Keratinocyte (primary cell): ENCODE data around the gene SYK. TPM values are rescaled to one million over a fixed set of nuclear protein-coding genes. Genes with fewer than 3 reads are reported as not detected.

Experiments
- DNase-seq: peaks from one replicate; pipeline ENCODE4 v3.0.0-alpha.2; 2011; ENCODE audit warnings: low read depth, missing footprints, low spot score
- FAIRE-seq: peaks from 2 replicates; lab custom pipeline; 2011; peaks lifted over from hg19 to GRCh38; lab: Jason Lieb, UNC
- H2AFZ ChIP-seq: 2 replicates; pipeline ENCODE4 v1.6.0; 2012; ENCODE audit warnings: low read length, control low read depth, inconsistent platforms; ENCODE audit not compliant: control insufficient read depth
- H3K27ac ChIP-seq: 2 replicates; pipeline ENCODE4 v1.5.1; 2011; ENCODE audit warnings: low read length; ENCODE audit not compliant: control insufficient read depth, insufficient read depth
- H3K27me3 ChIP-seq: 3 replicates; pipeline ENCODE4 v1.6.0; 2011; ENCODE audit warnings: low read length; ENCODE audit not compliant: control insufficient read depth, insufficient read depth; ENCODE audit errors: extremely low read depth
- H3K36me3 ChIP-seq, 2 experiments: 2 replicates in 1 of 2; 3 replicates in 1 of 2; pipeline ENCODE4 v1.5.1; 2011; ENCODE audit warnings: low read length in 2 of 2, mild to moderate bottlenecking in 1 of 2; ENCODE audit not compliant: control insufficient read depth in 2 of 2, insufficient read depth in 2 of 2; ENCODE audit errors: extremely low read depth in 1 of 2
- H3K4me1 ChIP-seq: 3 replicates; pipeline ENCODE4 v1.5.1; 2011; ENCODE audit warnings: low read length; ENCODE audit not compliant: control insufficient read depth, insufficient read depth; ENCODE audit errors: extremely low read depth
- H3K4me2 ChIP-seq: 3 replicates; pipeline ENCODE4 v1.6.0; 2011; ENCODE audit warnings: low read depth, low read length; ENCODE audit not compliant: control insufficient read depth, insufficient read depth; ENCODE audit errors: extremely low read depth
- H3K4me3 ChIP-seq, 3 experiments: fragments of 200-600 bp in 1 of 3; sonication (generic) in 1 of 3; 2 replicates in 2 of 3; 3 replicates in 1 of 3; pipeline ENCODE4 v1.5.1; 2011 to 2016; ENCODE audit warnings: low read length in 3 of 3, mild to moderate bottlenecking in 3 of 3, control low read depth in 2 of 3, inconsistent platforms in 1 of 3, low read depth in 1 of 3, mixed read lengths in 1 of 3, mixed run types in 1 of 3, moderate library complexity in 1 of 3; ENCODE audit not compliant: control insufficient read depth in 2 of 3, insufficient read depth in 2 of 3; ENCODE audit errors: extremely low read depth in 1 of 3
- H3K79me2 ChIP-seq: 2 replicates; pipeline ENCODE4 v1.6.0; 2012; ENCODE audit warnings: low read length; ENCODE audit not compliant: control insufficient read depth, insufficient read depth
- H3K9ac ChIP-seq: 3 replicates; pipeline ENCODE4 v1.6.0; 2011; ENCODE audit warnings: low read length; ENCODE audit not compliant: control insufficient read depth, insufficient read depth; ENCODE audit errors: extremely low read depth
- H3K9me1 ChIP-seq: 3 replicates; pipeline ENCODE4 v1.6.0; 2011; ENCODE audit warnings: low read length; ENCODE audit not compliant: control insufficient read depth, insufficient read depth; ENCODE audit errors: extremely low read depth
- H3K9me3 ChIP-seq: 2 replicates; pipeline ENCODE4 v1.5.1; 2012; ENCODE audit warnings: low read depth, low read length; ENCODE audit not compliant: control insufficient read depth
- H4K20me1 ChIP-seq: 3 replicates; pipeline ENCODE4 v1.6.0; 2011; ENCODE audit warnings: low read length; ENCODE audit not compliant: control insufficient read depth, insufficient read depth; ENCODE audit errors: extremely low read depth
- EZH2 ChIP-seq: IDR thresholded peaks from one replicate; pipeline ENCODE4 v1.6.1; 2012; ENCODE audit warnings: inconsistent platforms, mild to moderate bottlenecking, low read length, moderate library complexity
- dilution Hi-C: fragments of 300-500 bp; cut with MboI; formaldehyde crosslinking; loops from one replicate; pipeline ENCODE4 v1.7.0; 2020; ENCODE audit warnings: low sequenced_read_pairs; ENCODE audit not compliant: extremely low pct_ligation_motif_present
- polyA plus RNA-seq, 5 experiments: library from polyadenylated mRNA; depleted of rRNA in 3 of 5; stranded (reverse) in 3 of 5; stranded (forward) in 1 of 5; unstranded in 1 of 5; fragments of >200 nt; gene quantifications; 1 replicate in 1 of 5; 2 replicates in 3 of 5; 3 replicates in 1 of 5; pipeline versions ENCODE4 v1.2.1 to v1.2.3, GENCODE V29; 2011 to 2012; ENCODE audit warnings: missing spikeins in 2 of 5, low read depth in 1 of 5, low replicate concordance in 1 of 5
- TF ChIP-seq, protein P1 (sequence below), 3 experiments: IDR thresholded peaks in 1 of 3; conservative IDR thresholded peaks in 1 of 3; optimal IDR thresholded peaks in 1 of 3; 2 replicates in 2 of 3; 3 replicates in 1 of 3; pipeline versions ENCODE3 to v1.5.1; 2011; ENCODE audit warnings: low read length in 3 of 3, mild to moderate bottlenecking in 3 of 3, moderate library complexity in 2 of 3, control low read depth in 1 of 3, inconsistent platforms in 1 of 3; ENCODE audit not compliant: insufficient read depth in 2 of 3; ENCODE audit errors: extremely low read depth in 1 of 3

SYK gene
- polyA plus RNA-seq, 1 donor (not counting 4 experiments of a cell fraction or from before 2014, with no cell fraction given) = 2.0 TPM

DNA sequence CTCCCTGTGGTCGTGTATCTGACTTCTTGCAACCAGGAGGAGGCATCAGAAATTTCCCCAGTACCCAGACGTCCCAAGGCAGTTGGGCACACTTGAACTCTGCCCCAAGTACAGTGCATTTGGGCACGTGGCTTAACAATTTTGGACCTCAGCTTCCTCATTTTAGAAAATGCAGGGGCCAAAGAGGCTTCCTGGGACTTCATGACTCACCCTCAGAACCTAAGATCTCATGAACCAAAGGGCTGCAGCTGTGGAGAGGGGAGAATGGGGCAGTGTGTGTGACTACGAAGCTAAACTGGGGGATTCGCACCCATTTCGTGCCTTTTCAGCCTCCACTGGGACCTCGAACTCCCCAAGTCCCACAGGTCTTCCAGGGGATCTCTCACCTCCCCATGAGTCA, 59.2 kb downstream of the SYK start:
- Histone ChIP-seq H3K27ac (no peak overlapping the region), H3K9me1 (no peaks in the 10 kb centered on the region), H2AFZ (no peak overlapping the region), H3K4me1 (no peaks in the 10 kb centered on the region), H4K20me1 (no peaks in the 10 kb centered on the region), H3K4me3 (no peak overlapping the region), H3K27me3 (no peaks in the 10 kb centered on the region), H3K79me2 (no peaks in the 10 kb centered on the region), H3K4me2 (no peak overlapping the region), H3K9me3 (no peaks in the 10 kb centered on the region), H3K36me3 (peaks cover 0 to 4% of the 10 kb centered on the region in 2 experiments), H3K9ac (no peak overlapping the region)
- FAIRE-seq (no peak), DNase-seq (no peak)
- no peak for TF ChIP-seq EZH2
- TF ChIP-seq, protein P1, sequence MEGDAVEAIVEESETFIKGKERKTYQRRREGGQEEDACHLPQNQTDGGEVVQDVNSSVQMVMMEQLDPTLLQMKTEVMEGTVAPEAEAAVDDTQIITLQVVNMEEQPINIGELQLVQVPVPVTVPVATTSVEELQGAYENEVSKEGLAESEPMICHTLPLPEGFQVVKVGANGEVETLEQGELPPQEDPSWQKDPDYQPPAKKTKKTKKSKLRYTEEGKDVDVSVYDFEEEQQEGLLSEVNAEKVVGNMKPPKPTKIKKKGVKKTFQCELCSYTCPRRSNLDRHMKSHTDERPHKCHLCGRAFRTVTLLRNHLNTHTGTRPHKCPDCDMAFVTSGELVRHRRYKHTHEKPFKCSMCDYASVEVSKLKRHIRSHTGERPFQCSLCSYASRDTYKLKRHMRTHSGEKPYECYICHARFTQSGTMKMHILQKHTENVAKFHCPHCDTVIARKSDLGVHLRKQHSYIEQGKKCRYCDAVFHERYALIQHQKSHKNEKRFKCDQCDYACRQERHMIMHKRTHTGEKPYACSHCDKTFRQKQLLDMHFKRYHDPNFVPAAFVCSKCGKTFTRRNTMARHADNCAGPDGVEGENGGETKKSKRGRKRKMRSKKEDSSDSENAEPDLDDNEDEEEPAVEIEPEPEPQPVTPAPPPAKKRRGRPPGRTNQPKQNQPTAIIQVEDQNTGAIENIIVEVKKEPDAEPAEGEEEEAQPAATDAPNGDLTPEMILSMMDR (optimal IDR thresholded peaks at IDR 0.05 in 1 of 3, IDR thresholded peaks at IDR 0.05 in 1 of 3, conservative IDR thresholded peaks at IDR 0.05 in 1 of 3; ENCODE audit: extremely low read depth in 1 of 3, insufficient read depth in 2 of 3, low read length in 3 of 3) = no peak
- dilution Hi-C loops = no loop called here

DNA sequence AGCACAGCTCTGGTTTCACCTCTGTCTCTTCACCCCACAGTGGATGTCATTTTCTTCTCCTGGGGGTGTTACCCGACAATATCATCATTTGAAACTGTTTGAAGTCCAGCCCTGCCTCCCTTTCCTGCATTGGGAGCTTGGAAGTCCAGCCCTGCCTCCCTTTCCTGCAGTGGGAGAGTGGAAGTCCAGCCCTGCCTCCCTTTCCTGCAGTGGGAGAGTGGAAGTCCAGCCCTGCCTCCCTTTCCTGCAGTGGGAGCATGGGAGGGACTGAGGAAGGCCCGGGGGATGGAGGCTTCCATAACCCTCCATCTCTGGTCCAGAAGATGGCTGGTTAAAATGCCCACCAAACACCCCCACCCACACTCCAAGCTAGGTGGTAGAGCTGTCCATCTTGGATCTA, 59.8 kb downstream of the SYK start:
- no peaks in the 10 kb centered on the region for H3K9me1 ChIP-seq
- dilution Hi-C loops = no loop called here
- DNase-seq (no peak), FAIRE-seq (no peak)
- H4K20me1 ChIP-seq = no peaks in the 10 kb centered on the region
- TF ChIP-seq EZH2 = no peak
- TF ChIP-seq, protein P1 (optimal IDR thresholded peaks at IDR 0.05 in 1 of 3, IDR thresholded peaks at IDR 0.05 in 1 of 3, conservative IDR thresholded peaks at IDR 0.05 in 1 of 3; ENCODE audit: extremely low read depth in 1 of 3, insufficient read depth in 2 of 3, low read length in 3 of 3) = no peak
- no peaks in the 10 kb centered on the region for H3K9me3 ChIP-seq
- no peaks in the 10 kb centered on the region for H3K4me1 ChIP-seq
- no peak overlapping the region for H3K9ac ChIP-seq
- no peak overlapping the region for H3K4me2 ChIP-seq
- peaks cover 0 to 4% of the 10 kb centered on the region in 2 experiments for H3K36me3 ChIP-seq
- H3K27me3 ChIP-seq = no peaks in the 10 kb centered on the region
- H2AFZ ChIP-seq = no peak overlapping the region
- no peaks in the 10 kb centered on the region for H3K79me2 ChIP-seq
- H3K4me3 ChIP-seq = no peak overlapping the region
- no peak overlapping the region for H3K27ac ChIP-seq
